Neural progenitor cell (in vitro differentiated cells): ENCODE data around the gene HYAL2. TPM values are rescaled to one million over a fixed set of nuclear protein-coding genes. Genes with fewer than 3 reads are reported as not detected.

Experiments
- DNase-seq: peaks from one replicate; pipeline ENCODE4 v3.0.0-alpha.2; 2016; ENCODE audit warnings: low spot score
- H2AFZ ChIP-seq: fragments of 200-600 bp; sonication (generic); replicated peaks from 2 replicates; pipeline ENCODE4 v1.6.1; 2016; ENCODE audit warnings: antibody characterized with exemption
- H3F3A ChIP-seq: fragments of 200-600 bp; sonication (generic); 2 replicates; pipeline ENCODE4 v1.6.1; 2016; ENCODE audit warnings: antibody characterized with exemption, low read depth
- H3K27ac ChIP-seq: fragments of 200-600 bp; sonication (generic); 2 replicates; pipeline ENCODE4 v1.5.1; 2016; ENCODE audit warnings: mild to moderate bottlenecking
- H3K27me3 ChIP-seq: fragments of 200-600 bp; sonication (generic); 2 replicates; pipeline ENCODE4 v1.6.1; 2016; ENCODE audit warnings: mild to moderate bottlenecking, moderate library complexity
- H3K36me3 ChIP-seq: fragments of 200-600 bp; sonication (generic); 2 replicates; pipeline ENCODE4 v1.5.1; 2016
- H3K4me1 ChIP-seq: fragments of 200-600 bp; sonication (generic); 2 replicates; pipeline ENCODE4 v1.6.1; 2016; ENCODE audit warnings: mixed run types
- H3K4me2 ChIP-seq: fragments of 200-600 bp; sonication (generic); 2 replicates; pipeline ENCODE4 v1.6.1; 2016
- H3K4me3 ChIP-seq: fragments of 200-600 bp; sonication (generic); 2 replicates; pipeline ENCODE4 v1.5.1; 2016
- H3K79me2 ChIP-seq: fragments of 200-600 bp; sonication (generic); 2 replicates; pipeline ENCODE4 v1.6.1; 2016; ENCODE audit warnings: low read depth
- H3K9ac ChIP-seq: fragments of 200-600 bp; sonication (generic); 2 replicates; pipeline ENCODE4 v1.6.1; 2016
- H3K9me3 ChIP-seq: fragments of 200-600 bp; sonication (generic); 2 replicates; pipeline ENCODE4 v1.5.1; 2016; ENCODE audit warnings: low read depth
- H4K20me1 ChIP-seq: fragments of 200-600 bp; sonication (generic); 2 replicates; pipeline ENCODE4 v1.6.1; 2016; ENCODE audit warnings: low read depth
- H3K27ac Mint-ChIP-seq: 3 replicates; pipeline ENCODE4 v1.8.0; 2021; ENCODE audit warnings: mixed read lengths
- H3K27me3 Mint-ChIP-seq: 2 replicates; pipeline ENCODE4 v1.8.0; 2022; ENCODE audit warnings: low read depth, mild to moderate bottlenecking, inconsistent platforms, moderate library complexity, mixed read lengths; ENCODE audit not compliant: insufficient read depth
- H3K36me3 Mint-ChIP-seq: 3 replicates; pipeline ENCODE4 v1.8.0; 2021; ENCODE audit warnings: mixed read lengths
- H3K4me1 Mint-ChIP-seq: 3 replicates; pipeline ENCODE4 v1.8.0; 2021; ENCODE audit warnings: mixed read lengths
- H3K4me3 Mint-ChIP-seq: 3 replicates; pipeline ENCODE4 v1.8.0; 2021; ENCODE audit warnings: mild to moderate bottlenecking, moderate library complexity, mixed read lengths
- H3K9me3 Mint-ChIP-seq: 3 replicates; pipeline ENCODE4 v1.8.0; 2020; ENCODE audit warnings: mixed read lengths
- EZH2 ChIP-seq: fragments of 200-600 bp; sonication (generic); IDR thresholded peaks from 2 replicates; pipeline ENCODE4 v1.6.1; 2017; ENCODE audit warnings: antibody characterized with exemption, mild to moderate bottlenecking, moderate library complexity
- EZH2phosphoT487 ChIP-seq: fragments of 200-600 bp; sonication (generic); IDR thresholded peaks from 2 replicates; pipeline ENCODE4 v1.6.1; 2017; ENCODE audit warnings: antibody characterized with exemption
- total RNA-seq: library from RNA; depleted of rRNA; stranded (reverse); fragments of >200 nt; gene quantifications from 2 replicates; pipeline ENCODE4 v1.2.3, GENCODE V29; 2015; ENCODE audit warnings: low replicate concordance
- TF ChIP-seq, protein P1 (sequence below): fragments of 200-600 bp; sonication (generic); IDR thresholded peaks from 2 replicates; pipeline ENCODE4 v1.5.1; 2017; ENCODE audit warnings: antibody characterized with exemption, mild to moderate bottlenecking

The HYAL2 gene
- total RNA-seq, 1 donor from 2014 or later, result 38.9 TPM

DNA sequence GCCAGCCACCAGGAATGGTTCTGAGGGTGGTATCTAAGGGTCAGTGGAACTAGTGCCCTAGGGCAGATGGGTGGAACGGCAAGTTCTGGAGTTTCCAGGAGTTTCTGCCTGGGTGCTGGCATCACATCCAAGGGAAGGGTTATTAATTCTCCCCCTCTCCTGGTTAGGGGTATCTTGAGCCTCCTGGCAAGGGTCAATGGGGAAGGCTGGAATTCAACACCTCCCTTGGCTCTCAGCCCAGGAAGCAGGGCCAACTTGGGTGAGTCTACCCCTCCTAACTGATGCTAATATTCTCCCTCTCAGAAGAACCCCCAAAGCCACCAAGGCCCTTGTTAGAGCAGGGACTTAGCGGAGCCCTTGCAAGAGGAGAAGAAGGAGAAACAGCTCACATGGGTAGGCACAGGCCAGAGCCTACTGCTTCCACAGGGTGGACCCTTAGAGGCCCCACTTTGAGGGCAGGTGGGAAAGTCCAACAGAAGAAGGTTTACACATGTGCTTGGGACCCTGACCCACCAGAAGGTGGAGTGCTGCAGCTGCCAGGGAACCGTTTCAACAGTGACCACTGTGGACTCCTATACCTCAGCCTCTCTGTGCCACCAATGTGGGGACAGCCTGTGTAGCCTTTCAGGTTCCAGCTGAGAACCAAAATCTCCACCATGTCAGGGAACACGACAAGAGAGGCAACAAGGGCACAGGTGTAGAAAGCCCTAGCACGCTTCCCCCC is 33.4 kb upstream of the HYAL2 start:
- TF ChIP-seq EZH2phosphoT487 (no peak), EZH2 (no peak)
- TF ChIP-seq, protein P1, sequence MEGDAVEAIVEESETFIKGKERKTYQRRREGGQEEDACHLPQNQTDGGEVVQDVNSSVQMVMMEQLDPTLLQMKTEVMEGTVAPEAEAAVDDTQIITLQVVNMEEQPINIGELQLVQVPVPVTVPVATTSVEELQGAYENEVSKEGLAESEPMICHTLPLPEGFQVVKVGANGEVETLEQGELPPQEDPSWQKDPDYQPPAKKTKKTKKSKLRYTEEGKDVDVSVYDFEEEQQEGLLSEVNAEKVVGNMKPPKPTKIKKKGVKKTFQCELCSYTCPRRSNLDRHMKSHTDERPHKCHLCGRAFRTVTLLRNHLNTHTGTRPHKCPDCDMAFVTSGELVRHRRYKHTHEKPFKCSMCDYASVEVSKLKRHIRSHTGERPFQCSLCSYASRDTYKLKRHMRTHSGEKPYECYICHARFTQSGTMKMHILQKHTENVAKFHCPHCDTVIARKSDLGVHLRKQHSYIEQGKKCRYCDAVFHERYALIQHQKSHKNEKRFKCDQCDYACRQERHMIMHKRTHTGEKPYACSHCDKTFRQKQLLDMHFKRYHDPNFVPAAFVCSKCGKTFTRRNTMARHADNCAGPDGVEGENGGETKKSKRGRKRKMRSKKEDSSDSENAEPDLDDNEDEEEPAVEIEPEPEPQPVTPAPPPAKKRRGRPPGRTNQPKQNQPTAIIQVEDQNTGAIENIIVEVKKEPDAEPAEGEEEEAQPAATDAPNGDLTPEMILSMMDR, result peak; percentile 35
- Mint-ChIP-seq H3K27ac (no peak overlapping the region), H3K9me3 (no peaks in the 10 kb centered on the region), H3K36me3 (peaks cover 7% of the 10 kb centered on the region), H3K27me3 (peaks cover 14% of the 10 kb centered on the region), H3K4me3 (peak overlapping the region; percentile 95), H3K4me1 (peaks cover 45% of the 10 kb centered on the region)
- H3K4me1 ChIP-seq, result peaks cover 17% of the 10 kb centered on the region
- H3K4me2 ChIP-seq, result peak overlapping the region; percentile 92
- no peak overlapping the region for H3K4me3 ChIP-seq
- H3K27ac ChIP-seq, result no peak overlapping the region
- H3K9ac ChIP-seq, result no peak overlapping the region
- peaks cover 46% of the 10 kb centered on the region for H4K20me1 ChIP-seq
- peaks cover 7% of the 10 kb centered on the region for H3F3A ChIP-seq
- H3K9me3 ChIP-seq, result no peaks in the 10 kb centered on the region
- H2AFZ ChIP-seq, result no peak overlapping the region
- DNase-seq, result no peak
- H3K79me2 ChIP-seq, result peaks cover 36% of the 10 kb centered on the region
- H3K36me3 ChIP-seq, result no peaks in the 10 kb centered on the region
- no peaks in the 10 kb centered on the region for H3K27me3 ChIP-seq

DNA sequence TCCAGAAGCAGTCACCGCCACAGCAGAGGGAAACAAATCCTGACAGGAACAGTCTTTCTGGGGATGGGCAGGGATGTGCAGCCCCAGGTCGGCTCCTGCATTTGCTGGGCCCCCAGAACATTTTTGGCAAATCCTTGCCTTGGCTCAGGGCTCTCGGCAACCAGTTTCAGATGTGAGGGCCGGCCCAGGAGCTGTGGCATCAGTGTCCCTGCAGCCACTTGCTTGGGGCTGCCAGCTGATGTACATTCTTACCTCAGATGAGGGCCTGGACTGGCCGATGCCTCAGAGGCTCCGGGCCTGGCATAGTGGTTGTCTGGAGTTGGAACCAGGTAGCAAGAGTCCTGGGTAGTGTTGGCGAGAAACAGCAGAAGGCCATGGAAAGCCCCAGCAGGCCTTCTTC is 32.3 kb upstream of the HYAL2 start:
- no peak overlapping the region for H3K27ac ChIP-seq
- H3K27ac Mint-ChIP-seq, result no peak overlapping the region
- peaks cover 14% of the 10 kb centered on the region for H3K27me3 Mint-ChIP-seq
- no peak overlapping the region for H3K4me3 ChIP-seq
- H3K9me3 Mint-ChIP-seq, result no peaks in the 10 kb centered on the region
- H3K4me1 Mint-ChIP-seq, result peaks cover 49% of the 10 kb centered on the region
- H3K4me1 ChIP-seq, result peaks cover 22% of the 10 kb centered on the region
- no peak overlapping the region for H3K4me3 Mint-ChIP-seq
- H3K27me3 ChIP-seq, result no peaks in the 10 kb centered on the region
- no peaks in the 10 kb centered on the region for H3K36me3 ChIP-seq
- peaks cover 46% of the 10 kb centered on the region for H4K20me1 ChIP-seq
- H3K79me2 ChIP-seq, result peaks cover 41% of the 10 kb centered on the region
- H3K9me3 ChIP-seq, result no peaks in the 10 kb centered on the region
- H3K36me3 Mint-ChIP-seq, result peaks cover 10% of the 10 kb centered on the region
- DNase-seq, result no peak
- H3F3A ChIP-seq, result peaks cover 7% of the 10 kb centered on the region
- no peak overlapping the region for H2AFZ ChIP-seq
- TF ChIP-seq EZH2, result no peak
- TF ChIP-seq EZH2phosphoT487, result no peak
- TF ChIP-seq, protein P1, result no peak
- no peak overlapping the region for H3K9ac ChIP-seq
- H3K4me2 ChIP-seq, result no peak overlapping the region

DNA sequence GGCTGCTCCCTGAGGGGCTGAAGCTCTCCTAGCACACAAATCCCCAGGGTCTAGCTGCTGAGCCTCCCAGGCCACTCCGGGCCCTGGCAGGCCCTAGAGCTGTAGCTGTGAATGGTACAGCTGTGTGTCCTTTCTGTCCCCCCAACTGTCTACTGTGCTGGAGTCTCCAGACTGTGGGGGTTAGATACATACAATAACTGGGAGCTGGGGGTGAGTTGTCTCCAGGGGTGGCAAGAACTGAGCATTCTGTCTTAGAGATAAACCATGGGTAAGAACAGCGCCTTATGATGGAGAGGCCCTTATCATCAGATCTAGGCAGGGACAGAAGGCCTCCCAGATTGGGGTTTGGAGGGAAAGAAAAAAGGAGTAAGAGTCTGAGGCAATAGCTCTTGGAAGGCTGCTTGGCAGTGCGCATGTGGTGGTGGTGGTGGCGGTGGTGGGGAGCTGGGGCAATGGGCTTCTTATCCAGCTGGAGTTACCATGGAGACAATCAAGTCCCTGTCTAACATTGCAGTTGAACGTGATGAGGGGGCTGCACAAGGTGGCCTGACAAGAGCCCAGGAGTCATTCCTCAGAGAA is 31.7 kb upstream of the HYAL2 start:
- H3F3A ChIP-seq, result peaks cover 7% of the 10 kb centered on the region
- no peak overlapping the region for H3K9ac ChIP-seq
- H3K27me3 Mint-ChIP-seq, result peaks cover 14% of the 10 kb centered on the region
- H4K20me1 ChIP-seq, result peaks cover 46% of the 10 kb centered on the region
- H3K27ac Mint-ChIP-seq, result no peak overlapping the region
- peaks cover 22% of the 10 kb centered on the region for H3K4me1 ChIP-seq
- no peak overlapping the region for H3K4me3 ChIP-seq
- H3K36me3 ChIP-seq, result no peaks in the 10 kb centered on the region
- peaks cover 45% of the 10 kb centered on the region for H3K79me2 ChIP-seq
- no peaks in the 10 kb centered on the region for H3K9me3 ChIP-seq
- H3K27ac ChIP-seq, result no peak overlapping the region
- DNase-seq, result no peak
- H3K27me3 ChIP-seq, result no peaks in the 10 kb centered on the region
- H3K4me3 Mint-ChIP-seq, result peak overlapping the region; percentile 3
- H3K36me3 Mint-ChIP-seq, result peaks cover 10% of the 10 kb centered on the region
- H3K9me3 Mint-ChIP-seq, result no peaks in the 10 kb centered on the region
- TF ChIP-seq, protein P1, result no peak
- no peak for TF ChIP-seq EZH2phosphoT487
- no peak for TF ChIP-seq EZH2
- H3K4me1 Mint-ChIP-seq, result peaks cover 45% of the 10 kb centered on the region
- no peak overlapping the region for H2AFZ ChIP-seq
- H3K4me2 ChIP-seq, result no peak overlapping the region
